ENCODE data around the gene RELL1. TPM values are rescaled to one million over a fixed set of nuclear protein-coding genes. Genes with fewer than 3 reads are reported as not detected.

Gene RELL1
- total RNA-seq, 1 experiment from 2014 or later: 45.3 TPM

GRCh38 chr4:37629713-37630112 is 56.5 kb downstream of the RELL1 start:
- no peak overlapping the region for H3K4me3 Mint-ChIP-seq (ENCODE audit: unreplicated experiment)
- no peak for DNase-seq
- CTCF ChIA-PET: no interaction called here

GRCh38 chr4:37628977-37629609 is 57.1 kb downstream of the RELL1 start:
- H3K4me1 ChIP-seq: no peaks in the 10 kb centered on the region; the same call in 1 of the 2 replicates
- peaks cover 2% of the 10 kb centered on the region for H3K36me3 ChIP-seq (ENCODE audit: control insufficient read depth, insufficient read depth, low read length)
- BruUV-seq (replicated peaks): no TSS peak
- intact Hi-C loops (cut with micrococcal nuclease; ENCODE audit: unreplicated experiment): no loop called here
- POLR2A ChIA-PET: no interaction called here
- H3K9me3 ChIP-seq: no peaks in the 10 kb centered on the region
- no peak for TF ChIP-seq CTCF (IDR thresholded peaks at IDR 0.05; ENCODE audit: insufficient read depth in 1 of 2, low read depth in 1 of 2, low read length in 1 of 2, severe bottlenecking in 1 of 2, unreplicated experiment in 1 of 2)
- H3K4me1 Mint-ChIP-seq (ENCODE audit: low read depth, unreplicated experiment): peaks cover 14% of the 10 kb centered on the region
- no peaks in the 10 kb centered on the region for H3K27me3 Mint-ChIP-seq (ENCODE audit: insufficient read depth, unreplicated experiment)
- no peak for DNase-seq
- H3K27me3 ChIP-seq (replicated peaks; ENCODE audit: control insufficient read depth, insufficient read depth, low read length): no peaks in the 10 kb centered on the region
- no peak overlapping the region for H3K27ac Mint-ChIP-seq (ENCODE audit: unreplicated experiment)
- H3K4me3 ChIP-seq (ENCODE audit: low read depth, low read length): no peak overlapping the region
- CTCF ChIA-PET: no interaction called here
- peaks cover 44% of the 10 kb centered on the region for H3K36me3 Mint-ChIP-seq (ENCODE audit: insufficient read depth, unreplicated experiment)
- no peak overlapping the region for H3K4me3 Mint-ChIP-seq (ENCODE audit: unreplicated experiment)
- H3K9me3 Mint-ChIP-seq (ENCODE audit: unreplicated experiment): no peaks in the 10 kb centered on the region

More at GRCh38 chr4:37629713-37630112, 56.5 kb downstream of the RELL1 start:
- POLR2A ChIA-PET: no interaction called here
- Mint-ChIP-seq H3K4me1 (ENCODE audit: low read depth, unreplicated experiment) (peaks cover 14% of the 10 kb centered on the region), H3K27me3 (ENCODE audit: insufficient read depth, unreplicated experiment) (no peaks in the 10 kb centered on the region), H3K36me3 (ENCODE audit: insufficient read depth, unreplicated experiment) (peaks cover 46% of the 10 kb centered on the region), H3K27ac (ENCODE audit: unreplicated experiment) (no peak overlapping the region), H3K9me3 (ENCODE audit: unreplicated experiment) (no peaks in the 10 kb centered on the region)
- intact Hi-C loops (cut with micrococcal nuclease; ENCODE audit: unreplicated experiment): no loop called here
- Histone ChIP-seq H3K9me3 (no peaks in the 10 kb centered on the region), H3K4me1 (no peaks in the 10 kb centered on the region; the same call in 1 of the 2 replicates), H3K4me3 (ENCODE audit: low read depth, low read length) (no peak overlapping the region), H3K27me3 (replicated peaks; ENCODE audit: control insufficient read depth, insufficient read depth, low read length) (no peaks in the 10 kb centered on the region), H3K36me3 (ENCODE audit: control insufficient read depth, insufficient read depth, low read length) (peaks cover 2% of the 10 kb centered on the region)
- no TSS peak for BruUV-seq (replicated peaks)
- TF ChIP-seq CTCF (IDR thresholded peaks at IDR 0.05; ENCODE audit: insufficient read depth in 1 of 2, low read depth in 1 of 2, low read length in 1 of 2, severe bottlenecking in 1 of 2, unreplicated experiment in 1 of 2): no peak

GRCh38 chr4:37627263-37627662 is 58.9 kb downstream of the RELL1 start:
- Mint-ChIP-seq H3K27me3 (ENCODE audit: insufficient read depth, unreplicated experiment) (no peaks in the 10 kb centered on the region), H3K36me3 (ENCODE audit: insufficient read depth, unreplicated experiment) (peaks cover 48% of the 10 kb centered on the region), H3K9me3 (ENCODE audit: unreplicated experiment) (no peaks in the 10 kb centered on the region), H3K4me1 (ENCODE audit: low read depth, unreplicated experiment) (peaks cover 14% of the 10 kb centered on the region), H3K4me3 (ENCODE audit: unreplicated experiment) (no peak overlapping the region), H3K27ac (ENCODE audit: unreplicated experiment) (no peak overlapping the region)
- no peaks in the 10 kb centered on the region; the same call in 1 of the 2 replicates for H3K36me3 ChIP-seq (ENCODE audit: control insufficient read depth, insufficient read depth, low read length)
- no peak for TF ChIP-seq CTCF (IDR thresholded peaks at IDR 0.05; ENCODE audit: insufficient read depth in 1 of 2, low read depth in 1 of 2, low read length in 1 of 2, severe bottlenecking in 1 of 2, unreplicated experiment in 1 of 2)
- H3K27me3 ChIP-seq (replicated peaks; ENCODE audit: control insufficient read depth, insufficient read depth, low read length): no peaks in the 10 kb centered on the region
- no peaks in the 10 kb centered on the region; the same call in 1 of the 2 replicates for H3K4me1 ChIP-seq
- no TSS peak for BruUV-seq (replicated peaks)
- ChIA-PET CTCF (no interaction called here), POLR2A (no interaction called here)
- DNase-seq: no peak
- H3K9me3 ChIP-seq: no peaks in the 10 kb centered on the region
- intact Hi-C loops (cut with micrococcal nuclease; ENCODE audit: unreplicated experiment): no loop called here
- H3K4me3 ChIP-seq (ENCODE audit: low read depth, low read length): no peak overlapping the region

All from Caco-2 (cell line).